GM12878 (cell line): Measurements from ENCODE around the gene RANBP17. TPM values are rescaled to one million over a fixed set of nuclear protein-coding genes. Genes with fewer than 3 reads are reported as not detected.

ENCODE experiments used
- ATAC-seq: fragments of 200-7000 bp; cut with Tn5 transposase; 3 replicates; pipeline ENCODE4 v1.9.1; 2020; ENCODE audit warnings: mild to moderate bottlenecking, moderate library complexity
- BruUV-seq: library from RNA; stranded (reverse); fragments of 400-500 nt; replicated peaks from 2 replicates; lab custom pipeline; 2021; lab: Mats Ljungman, UMichigan
- CTCF ChIA-PET: fragments of 300-600 bp; sonication (Branson Sonifier 250); formaldehyde crosslinking; extraction: SDS; loops from one replicate; lab custom pipeline; 2021; ENCODE audit warnings: inconsistent platforms; lab: Yijun Ruan, JAX
- POLR2A ChIA-PET: fragments of 350-600 bp; formaldehyde crosslinking; extraction: SDS; loops from one replicate; lab custom pipeline; 2021; ENCODE audit warnings: inconsistent platforms; lab: Charles Lee
- RAD21 ChIA-PET: fragments of 300-600 bp; sonication (Branson Sonifier 250); formaldehyde crosslinking; loops from one replicate; lab custom pipeline; 2023; ENCODE audit warnings: antibody characterized with exemption; ENCODE audit not compliant: unreplicated experiment; lab: Charles Lee
- SMC1A ChIA-PET: fragments of 300-600 bp; sonication (Branson Sonifier 250); formaldehyde crosslinking; loops from one replicate; lab custom pipeline; 2023; ENCODE audit not compliant: unreplicated experiment, uncharacterized antibody; lab: Charles Lee
- DNase-seq: peaks from one replicate; pipeline ENCODE4 v3.0.0-alpha.2; 2011; ENCODE audit warnings: low read depth, low spot score
- FAIRE-seq: peaks from 3 replicates; lab custom pipeline; 2011; peaks lifted over from hg19 to GRCh38; lab: Jason Lieb, UNC
- H2AFZ ChIP-seq: 2 replicates; pipeline ENCODE4 v1.6.0; 2011; ENCODE audit warnings: low read depth, low read length, control low read depth; ENCODE audit not compliant: control insufficient read depth
- H3K27ac ChIP-seq: 2 replicates; pipeline ENCODE4 v1.5.1; 2011; ENCODE audit warnings: control low read depth; ENCODE audit not compliant: control insufficient read depth, insufficient read depth
- H3K27me3 ChIP-seq, 2 experiments: replicated peaks in 1 of 2; 2 replicates each; pipeline versions ENCODE4 v1.6.0 to v1.6.1; 2011; ENCODE audit warnings: low read length in 1 of 2; ENCODE audit not compliant: control insufficient read depth in 2 of 2, insufficient read depth in 2 of 2
- H3K36me3 ChIP-seq, 2 experiments: 2 replicates each; pipeline ENCODE4 v1.5.1; 2011; ENCODE audit warnings: low read length in 1 of 2; ENCODE audit not compliant: control insufficient read depth in 2 of 2, insufficient read depth in 2 of 2
- H3K4me1 ChIP-seq: 2 replicates; pipeline ENCODE4 v1.6.1; 2011; ENCODE audit warnings: mild to moderate bottlenecking, low read length, moderate library complexity, mixed read lengths; ENCODE audit not compliant: control insufficient read depth, insufficient read depth
- H3K4me2 ChIP-seq: 2 replicates; pipeline ENCODE4 v1.6.0; 2011; ENCODE audit warnings: control low read depth; ENCODE audit not compliant: control insufficient read depth, insufficient read depth
- H3K4me3 ChIP-seq: fragments of 200-600 bp; sonication (generic); 2 replicates; pipeline ENCODE4 v1.5.1; 2016
- H3K79me2 ChIP-seq: 2 replicates; pipeline ENCODE4 v1.6.0; 2011; ENCODE audit warnings: low read length; ENCODE audit not compliant: control insufficient read depth, insufficient read depth
- H3K9ac ChIP-seq: 2 replicates; pipeline ENCODE4 v1.8.0; 2011; ENCODE audit warnings: low read length, control low read depth, mixed read lengths; ENCODE audit not compliant: control insufficient read depth, insufficient read depth
- H3K9me3 ChIP-seq: replicated peaks from 3 replicates; pipeline ENCODE4 v1.5.1; 2011; ENCODE audit warnings: mild to moderate bottlenecking, low read length; ENCODE audit not compliant: control insufficient read depth, insufficient read depth
- H4K20me1 ChIP-seq: 2 replicates; pipeline ENCODE4 v1.6.0; 2011; ENCODE audit not compliant: control insufficient read depth, insufficient read depth
- BRCA1 ChIP-seq: IDR thresholded peaks from 2 replicates; pipeline ENCODE4 v1.6.1; 2011; ENCODE audit warnings: low read depth, low read length, improper control_type of control experiment
- DPF2 ChIP-seq: fragments of 450-650 bp; IDR thresholded peaks from 2 replicates; pipeline ENCODE4 v1.6.1; 2017; ENCODE audit warnings: mild to moderate bottlenecking
- ESRRA ChIP-seq: IDR thresholded peaks from 2 replicates; pipeline ENCODE4 v1.6.1; 2012; ENCODE audit warnings: mild to moderate bottlenecking, low read length, improper control_type of control experiment
- IRF4 ChIP-seq: IDR thresholded peaks from 2 replicates; pipeline ENCODE4 v1.6.1; 2011; ENCODE audit warnings: low read depth, low read length
- PKNOX1 ChIP-seq: fragments of 450-650 bp; IDR thresholded peaks from 2 replicates; pipeline ENCODE4 v1.6.1; 2016; ENCODE audit warnings: mild to moderate bottlenecking
- PRDM15 ChIP-seq: fragments of 450-650 bp; formaldehyde crosslinking; IDR thresholded peaks from 2 replicates; pipeline ENCODE4 v1.4.0; 2020; ENCODE audit warnings: mild to moderate bottlenecking, moderate library complexity
- SMAD1 ChIP-seq: fragments of 450-650 bp; IDR thresholded peaks from 2 replicates; pipeline ENCODE4 v1.6.1; 2018; ENCODE audit warnings: mild to moderate bottlenecking, low read depth; ENCODE audit not compliant: partially characterized antibody
- ZBTB11 ChIP-seq: fragments of 450-650 bp; formaldehyde crosslinking; IDR thresholded peaks from 2 replicates; pipeline ENCODE4 v1.5.0; 2022; ENCODE audit warnings: mild to moderate bottlenecking, missing genetic modification characterization
- WGBS: methylation state at CpG from one replicate; pipeline ENCODE4 v1.1.6; 2016; ENCODE audit warnings: low lambda C conversion rate; ENCODE audit not compliant: insufficient replicate concordance, insufficient coverage; ENCODE audit errors: missing lambda C conversion rate; 5-methylcytosine and 5-hydroxymethylcytosine counted together
- in situ Hi-C: fragments of 300-500 bp; cut with MboI; formaldehyde crosslinking; loops from 9 replicates; pipeline ENCODE4 v1.14.3; 2018; ENCODE audit warnings: mixed read lengths
- intact Hi-C: fragments of 100-400 bp; cut with micrococcal nuclease; formaldehyde crosslinking; loops from one replicate; pipeline ENCODE4 v1.14.2; 2022; ENCODE audit not compliant: unreplicated experiment
- polyA plus RNA-seq, 11 experiments: library from polyadenylated mRNA; depleted of rRNA in 4 of 11; unstranded in 6 of 11; stranded (reverse) in 5 of 11; fragments of >200 nt; fragmentation: Nextera tagmentation in 4 of 11; fragmentation: Illumina TruSeq in 1 of 11; extraction: Ambion mirVana in 4 of 11; extraction: Trizol in 1 of 11; gene quantifications; 1 replicate in 1 of 11; 2 replicates in 10 of 11; pipeline versions ENCODE4 v1.2.1 to v1.2.3, GENCODE V29; 2011 to 2016; ENCODE audit warnings: inconsistent platforms in 2 of 11, missing spikeins in 2 of 11, low read depth in 1 of 11
- total RNA-seq, 4 experiments: library from RNA; depleted of rRNA in 3 of 4; stranded (reverse); fragments of >200 nt in 3 of 4; fragmentation: Illumina TruSeq in 1 of 4; extraction: Trizol in 1 of 4; gene quantifications; 2 replicates each; pipeline versions ENCODE4 v1.2.1 to v1.2.3, GENCODE V29; 2013 to 2021

The RANBP17 gene
- total and polyA plus RNA-seq, 10 of the 15 experiments (the other 5 are each of a cell fraction or from before 2014, with no cell fraction given), result 0.10 TPM; not detected in 9

DNA sequence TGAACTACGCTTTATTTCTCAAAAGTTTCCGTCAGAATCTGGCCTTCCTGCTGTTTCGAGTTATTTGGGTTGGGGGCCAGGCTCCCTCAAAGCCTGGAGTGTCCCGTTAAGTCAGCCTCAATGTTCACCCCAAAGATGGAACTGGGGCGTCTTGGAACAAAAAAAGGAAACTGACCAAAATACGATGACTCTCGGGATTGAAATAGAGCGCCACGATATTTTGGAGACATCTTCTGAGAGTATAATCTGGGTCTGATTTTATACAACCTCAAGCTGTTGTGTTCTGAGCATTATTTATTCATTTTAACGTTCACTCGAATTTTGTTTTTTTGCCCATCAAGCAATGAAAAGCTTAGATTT lies 475.4 kb downstream of the RANBP17 start:
- no peaks in the 10 kb centered on the region for H3K79me2 ChIP-seq
- intact Hi-C loops (no loop called here), in situ Hi-C loops (no loop called here)
- TF ChIP-seq IRF4 (no peak), PRDM15 (no peak), SMAD1 (no peak), PKNOX1 (no peak), BRCA1 (no peak), ZBTB11 (CRISPR knock-in tag) (no peak), ESRRA (no peak), DPF2 (no peak)
- H3K4me2 ChIP-seq, result no peak overlapping the region
- no peaks in the 10 kb centered on the region for H3K4me1 ChIP-seq
- H2AFZ ChIP-seq, result no peak overlapping the region
- WGBS, result 29% methylated on average over 11 of the region's 11 CpGs
- no peak for DNase-seq
- RAD21 ChIA-PET, result no interaction called here
- no TSS peak for BruUV-seq
- no peak overlapping the region for H3K27ac ChIP-seq
- no peaks in the 10 kb centered on the region for H3K9me3 ChIP-seq
- CTCF ChIA-PET, result no interaction called here
- POLR2A ChIA-PET, result no interaction called here
- ATAC-seq, result no peak
- no peak for FAIRE-seq
- SMC1A ChIA-PET, result interaction anchor here (0.6 kb wide), 1 partner anchor 37 kb away, joined by 3 read pairs; no protein-coding TSS in a partner anchor
- H4K20me1 ChIP-seq, result no peaks in the 10 kb centered on the region
- H3K27me3 ChIP-seq, result peaks cover 3% of the 10 kb centered on the region in 2 experiments; a peak in 2 of 4 replicates
- H3K36me3 ChIP-seq, result no peaks in the 10 kb centered on the region
- H3K4me3 ChIP-seq, result no peak overlapping the region
- no peak overlapping the region for H3K9ac ChIP-seq
